PC-3 (cell line): Measurements from ENCODE around the gene EIF4ENIF1. TPM values are rescaled to one million over a fixed set of nuclear protein-coding genes. Genes with fewer than 3 reads are reported as not detected.
"Not testable (repeated sequence)": the region's sequence is repeated elsewhere in the genome, so short reads cannot be mapped to it uniquely, and the experiment has no call there.

Source experiments
- ATAC-seq: fragments of 200-7000 bp; cut with Tn5 transposase; 2 replicates; pipeline ENCODE4 v1.9.1; 2020; ENCODE audit warnings: mild to moderate bottlenecking, moderate library complexity
- BruUV-seq: library from RNA; stranded (reverse); fragments of 400-500 nt; replicated peaks from 2 replicates; lab custom pipeline; 2021; lab: Mats Ljungman, UMichigan
- CTCF ChIA-PET: fragments of 300-600 bp; sonication (Branson Sonifier 250); formaldehyde crosslinking; loops from one replicate; lab custom pipeline; 2022; ENCODE audit warnings: antibody characterized with exemption; lab: Charles Lee
- POLR2A ChIA-PET: fragments of 300-600 bp; sonication (Branson Sonifier 250); formaldehyde crosslinking; loops from one replicate; lab custom pipeline; 2022; ENCODE audit warnings: antibody characterized with exemption; ENCODE audit not compliant: unreplicated experiment; lab: Charles Lee
- DNase-seq: peaks from one replicate; pipeline ENCODE4 v3.0.0-alpha.2; 2015
- H2AFZ ChIP-seq: fragments of 300-600 bp; sonication (generic); 2 replicates; pipeline ENCODE4 v1.6.0; 2016; ENCODE audit warnings: antibody characterized with exemption, low read length
- H3F3A ChIP-seq: fragments of 300-600 bp; sonication (generic); one replicate; pipeline ENCODE4 v1.6.0; 2017; ENCODE audit warnings: antibody characterized with exemption, low read length, control low read depth, mild to moderate bottlenecking; ENCODE audit not compliant: unreplicated experiment
- H3K27ac ChIP-seq: fragments of 300-600 bp; sonication (generic); 2 replicates; pipeline ENCODE4 v1.5.1; 2016; ENCODE audit warnings: mild to moderate bottlenecking, low read length
- H3K27me3 ChIP-seq: fragments of 300-600 bp; sonication (generic); 2 replicates; pipeline ENCODE4 v1.6.1; 2016; ENCODE audit warnings: low read length, mixed read lengths
- H3K36me3 ChIP-seq: fragments of 300-600 bp; sonication (generic); 2 replicates; pipeline ENCODE4 v1.6.1; 2016; ENCODE audit warnings: low read depth, mixed run types, low read length, mixed read lengths
- H3K4me1 ChIP-seq: fragments of 300-600 bp; sonication (generic); 2 replicates; pipeline ENCODE4 v1.5.1; 2016; ENCODE audit warnings: low read length; ENCODE audit not compliant: insufficient read depth
- H3K4me2 ChIP-seq: fragments of 300-600 bp; sonication (generic); 2 replicates; pipeline ENCODE4 v1.6.0; 2016; ENCODE audit warnings: low read length
- H3K4me3 ChIP-seq: fragments of 300-600 bp; sonication (generic); 2 replicates; pipeline ENCODE4 v1.5.1; 2016; ENCODE audit warnings: mild to moderate bottlenecking, low read length, mixed read lengths
- H3K79me2 ChIP-seq: fragments of 300-600 bp; sonication (generic); 2 replicates; pipeline ENCODE4 v1.6.1; 2017; ENCODE audit warnings: low read length, mixed read lengths
- H3K9ac ChIP-seq: fragments of 300-600 bp; sonication (generic); 2 replicates; pipeline ENCODE4 v1.6.0; 2016; ENCODE audit warnings: mild to moderate bottlenecking, low read length
- H3K9me2 ChIP-seq: fragments of 300-600 bp; sonication (generic); replicated peaks from 2 replicates; pipeline ENCODE4 v1.6.1; 2016; ENCODE audit warnings: mixed run types, low read length, mixed read lengths
- H3K9me3 ChIP-seq: fragments of 300-600 bp; sonication (generic); 2 replicates; pipeline ENCODE4 v1.6.1; 2016; ENCODE audit warnings: low read length, mixed read lengths
- H4K20me1 ChIP-seq: fragments of 300-600 bp; sonication (generic); 2 replicates; pipeline ENCODE4 v1.6.1; 2016; ENCODE audit warnings: low read length, mixed read lengths
- CTCF ChIP-seq: fragments of 300-600 bp; sonication (generic); conservative IDR thresholded peaks from 2 replicates; pipeline ENCODE4 v1.5.1; 2017; ENCODE audit warnings: antibody characterized with exemption, low read depth, mild to moderate bottlenecking, low read length
- EZH2 ChIP-seq: fragments of 300-600 bp; sonication (generic); IDR thresholded peaks from one replicate; pipeline ENCODE4 v1.6.1; 2017; ENCODE audit warnings: antibody characterized with exemption, mild to moderate bottlenecking, low read length; ENCODE audit not compliant: unreplicated experiment
- EZH2phosphoT487 ChIP-seq: fragments of 300-600 bp; sonication (generic); IDR thresholded peaks from 2 replicates; pipeline ENCODE4 v1.6.1; 2018; ENCODE audit warnings: mild to moderate bottlenecking, antibody characterized with exemption, low read length, borderline replicate concordance
- intact Hi-C: fragments of 100-400 bp; cut with micrococcal nuclease; formaldehyde crosslinking; loops from 2 replicates; pipeline ENCODE4 v1.9.0; 2023
- total RNA-seq: library from RNA; depleted of rRNA; stranded (reverse); fragments of >200 nt; gene quantifications from 2 replicates; pipeline ENCODE4 v1.2.3, GENCODE V29; 2014

Gene EIF4ENIF1
- total RNA-seq, 1 experiment from 2014 or later, result 5.3 TPM

- H3K4me2 ChIP-seq, H3F3A ChIP-seq, ATAC-seq, H2AFZ ChIP-seq, CTCF ChIA-PET, H3K9me2 ChIP-seq, H4K20me1 ChIP-seq, H3K27me3 ChIP-seq, H3K9me3 ChIP-seq, H3K9ac ChIP-seq, BruUV-seq, H3K4me3 ChIP-seq, POLR2A ChIA-PET, H3K27ac ChIP-seq, DNase-seq, intact Hi-C loops: not testable (repeated sequence)
- H3K79me2 ChIP-seq, result peaks cover 44% of the 10 kb centered on the region
- 0 out of 2 replicates have a peak, but pooled peaks cover 11% of the 10 kb centered on the region for H3K36me3 ChIP-seq
- H3K4me1 ChIP-seq, result peaks cover 14% of the 10 kb centered on the region; the same call in 1 of the 2 replicates
Measured at GRCh38 chr22:31486369-31486768, 3.3 kb downstream of the EIF4ENIF1 start.

- H4K20me1 ChIP-seq, ATAC-seq, H3K4me2 ChIP-seq, H3K9ac ChIP-seq, H3F3A ChIP-seq, H3K27ac ChIP-seq, H2AFZ ChIP-seq, BruUV-seq, CTCF ChIA-PET, POLR2A ChIA-PET, H3K9me2 ChIP-seq, H3K27me3 ChIP-seq, H3K9me3 ChIP-seq, H3K4me3 ChIP-seq, H3K4me1 ChIP-seq, intact Hi-C loops, DNase-seq: not testable (repeated sequence)
- Histone ChIP-seq H3K36me3 (peaks cover 14% of the 10 kb centered on the region; the same call in 1 of the 2 replicates), H3K79me2 (peaks cover 14% of the 10 kb centered on the region; the same call in 1 of the 2 replicates)
Measured at GRCh38 chr22:31482470-31482869, 7.2 kb downstream of the EIF4ENIF1 start.

GRCh38 chr22:31481129-31481528 is 8.5 kb downstream of the EIF4ENIF1 start:
- Histone ChIP-seq H3K36me3 (peaks cover 10% of the 10 kb centered on the region; the same call in 1 of the 2 replicates), H3K4me1 (no peaks in the 10 kb centered on the region)
- TF ChIP-seq EZH2phosphoT487 (no peak), CTCF (no peak), EZH2 (no peak)

GRCh38 chr22:31477329-31477728 is 12.3 kb downstream of the EIF4ENIF1 start:
- H3K4me2 ChIP-seq, result no peak overlapping the region
- H4K20me1 ChIP-seq, result no peaks in the 10 kb centered on the region
- H3K4me1 ChIP-seq, result no peaks in the 10 kb centered on the region
- intact Hi-C loops, result no loop called here
- POLR2A ChIA-PET, result no interaction called here
- ATAC-seq (no peak), DNase-seq (no peak)
- H3K27ac ChIP-seq, result no peak overlapping the region
- H2AFZ ChIP-seq, result no peak overlapping the region
- no peaks in the 10 kb centered on the region for H3K27me3 ChIP-seq
- no TSS peak for BruUV-seq
- H3K9ac ChIP-seq, result no peak overlapping the region
- H3K79me2 ChIP-seq, result no peaks in the 10 kb centered on the region
- no peaks in the 10 kb centered on the region for H3K9me3 ChIP-seq
- peaks cover 10% of the 10 kb centered on the region; the same call in 1 of the 2 replicates for H3K36me3 ChIP-seq
- no peak for TF ChIP-seq CTCF
- TF ChIP-seq EZH2phosphoT487, result no peak
- TF ChIP-seq EZH2, result no peak
- no peaks in the 10 kb centered on the region for H3K9me2 ChIP-seq
- H3K4me3 ChIP-seq, result no peak overlapping the region
- CTCF ChIA-PET, result no interaction called here
- H3F3A ChIP-seq, result no peaks in the 10 kb centered on the region

More at GRCh38 chr22:31481129-31481528, 8.5 kb downstream of the EIF4ENIF1 start:
- ChIA-PET CTCF (no interaction called here), POLR2A (no interaction called here)
- intact Hi-C loops, result no loop called here
- no peak overlapping the region for H2AFZ ChIP-seq
- no peak overlapping the region for H3K4me2 ChIP-seq
- DNase-seq, result no peak
- BruUV-seq, result no TSS peak
- no peak for ATAC-seq
- no peaks in the 10 kb centered on the region for H3K27me3 ChIP-seq
- H3K9me3 ChIP-seq, result no peaks in the 10 kb centered on the region
- H4K20me1 ChIP-seq, result no peaks in the 10 kb centered on the region
- H3K79me2 ChIP-seq, result 0 out of 2 replicates have a peak, but pooled peaks cover 9% of the 10 kb centered on the region
- H3K27ac ChIP-seq, result no peak overlapping the region
- H3F3A ChIP-seq, result no peaks in the 10 kb centered on the region
- H3K9me2 ChIP-seq, result no peaks in the 10 kb centered on the region
- no peak overlapping the region for H3K4me3 ChIP-seq
- no peak overlapping the region for H3K9ac ChIP-seq
